ENCODE results near the gene CCDC107. TPM values are rescaled to one million over a fixed set of nuclear protein-coding genes. Genes with fewer than 3 reads are reported as not detected.

Gene CCDC107
- total and polyA plus RNA-seq, 4 donors, result 5.4 to 20.2 (median 10.4) TPM

DNA sequence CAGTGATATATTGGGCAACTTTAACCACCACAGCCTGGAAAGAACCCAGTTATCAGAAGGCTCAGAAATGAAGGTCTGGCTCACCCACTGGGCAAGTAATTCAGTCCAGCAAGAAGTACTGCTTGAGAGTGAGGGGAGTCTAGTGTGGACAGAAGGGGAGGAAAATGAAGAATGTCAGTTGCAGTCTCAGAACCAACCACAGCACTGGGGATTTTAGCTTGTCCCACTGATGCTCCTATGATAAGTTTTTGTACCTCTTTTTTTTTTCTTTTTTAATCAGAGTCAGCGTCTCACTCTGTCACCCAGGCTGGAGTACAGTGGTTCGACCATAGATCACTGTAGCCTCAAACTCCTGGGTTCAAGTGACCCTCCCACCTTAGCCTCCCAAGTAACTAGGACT is 30.5 kb upstream of the CCDC107 start:
- TF ChIP-seq RAD21 (IDR thresholded peaks at IDR 0.05), result no peak
- TF ChIP-seq FOXA2 (IDR thresholded peaks at IDR 0.05), result no peak
- no peak for TF ChIP-seq CTCF (IDR thresholded peaks at IDR 0.05; ENCODE audit: low read depth, low read length, missing input control)
- TF ChIP-seq SP1 (IDR thresholded peaks at IDR 0.05), result no peak
- no peak for TF ChIP-seq RXRA (IDR thresholded peaks at IDR 0.05)
- TF ChIP-seq, protein P1, sequence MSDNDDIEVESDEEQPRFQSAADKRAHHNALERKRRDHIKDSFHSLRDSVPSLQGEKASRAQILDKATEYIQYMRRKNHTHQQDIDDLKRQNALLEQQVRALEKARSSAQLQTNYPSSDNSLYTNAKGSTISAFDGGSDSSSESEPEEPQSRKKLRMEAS (IDR thresholded peaks at IDR 0.05), result no peak
- TF ChIP-seq ATF3 (IDR thresholded peaks at IDR 0.05), result no peak
- TF ChIP-seq HNF4G (IDR thresholded peaks at IDR 0.05), result no peak
- no peak for TF ChIP-seq NR2F2 (IDR thresholded peaks at IDR 0.05)
- TF ChIP-seq EGR1 (IDR thresholded peaks at IDR 0.05; ENCODE audit: low read depth in 2 of 2), result no peak
- TF ChIP-seq REST (IDR thresholded peaks at IDR 0.05), result no peak
- 93% methylated on average over 2 of the region's 2 CpGs for WGBS
- Histone ChIP-seq H3K9ac (ENCODE audit: low read depth in 1 of 2, low read length in 2 of 2) (no peak overlapping the region), H3K4me3 (ENCODE audit: low read depth in 1 of 3, low read length in 3 of 3) (no peak overlapping the region), H3K27ac (ENCODE audit: low read depth in 1 of 2, low read length in 2 of 2) (no peak overlapping the region), H3K9me3 (ENCODE audit: control insufficient read depth in 4 of 4, low read length in 3 of 4) (no peaks in the 10 kb centered on the region), H3K4me1 (ENCODE audit: control insufficient read depth in 4 of 4, insufficient read depth in 4 of 4, low read length in 3 of 4) (no peaks in the 10 kb centered on the region), H3K36me3 (ENCODE audit: control insufficient read depth in 4 of 4, insufficient read depth in 3 of 4, low read depth in 1 of 4, low read length in 3 of 4) (no peaks in the 10 kb centered on the region), H3K27me3 (ENCODE audit: control insufficient read depth in 4 of 4, insufficient read depth in 4 of 4, low read length in 3 of 4) (no peaks in the 10 kb centered on the region)
- DNase-seq (ENCODE audit: low spot score), result no peak

- Histone ChIP-seq H3K9me3 (ENCODE audit: control insufficient read depth in 4 of 4, low read length in 3 of 4) (no peaks in the 10 kb centered on the region), H3K36me3 (ENCODE audit: control insufficient read depth in 4 of 4, insufficient read depth in 3 of 4, low read depth in 1 of 4, low read length in 3 of 4) (no peaks in the 10 kb centered on the region), H3K4me3 (ENCODE audit: low read depth in 1 of 3, low read length in 3 of 3) (no peak overlapping the region), H3K27me3 (ENCODE audit: control insufficient read depth in 4 of 4, insufficient read depth in 4 of 4, low read length in 3 of 4) (no peaks in the 10 kb centered on the region), H3K27ac (ENCODE audit: low read depth in 1 of 2, low read length in 2 of 2) (no peak overlapping the region), H3K9ac (ENCODE audit: low read depth in 1 of 2, low read length in 2 of 2) (no peak overlapping the region), H3K4me1 (ENCODE audit: control insufficient read depth in 4 of 4, insufficient read depth in 4 of 4, low read length in 3 of 4) (no peaks in the 10 kb centered on the region)
- no peak for TF ChIP-seq ATF3 (IDR thresholded peaks at IDR 0.05)
- TF ChIP-seq FOXA1 (IDR thresholded peaks at IDR 0.05), result no peak
- no peak for TF ChIP-seq EGR1 (IDR thresholded peaks at IDR 0.05; ENCODE audit: low read depth in 2 of 2)
- TF ChIP-seq, protein P2, sequence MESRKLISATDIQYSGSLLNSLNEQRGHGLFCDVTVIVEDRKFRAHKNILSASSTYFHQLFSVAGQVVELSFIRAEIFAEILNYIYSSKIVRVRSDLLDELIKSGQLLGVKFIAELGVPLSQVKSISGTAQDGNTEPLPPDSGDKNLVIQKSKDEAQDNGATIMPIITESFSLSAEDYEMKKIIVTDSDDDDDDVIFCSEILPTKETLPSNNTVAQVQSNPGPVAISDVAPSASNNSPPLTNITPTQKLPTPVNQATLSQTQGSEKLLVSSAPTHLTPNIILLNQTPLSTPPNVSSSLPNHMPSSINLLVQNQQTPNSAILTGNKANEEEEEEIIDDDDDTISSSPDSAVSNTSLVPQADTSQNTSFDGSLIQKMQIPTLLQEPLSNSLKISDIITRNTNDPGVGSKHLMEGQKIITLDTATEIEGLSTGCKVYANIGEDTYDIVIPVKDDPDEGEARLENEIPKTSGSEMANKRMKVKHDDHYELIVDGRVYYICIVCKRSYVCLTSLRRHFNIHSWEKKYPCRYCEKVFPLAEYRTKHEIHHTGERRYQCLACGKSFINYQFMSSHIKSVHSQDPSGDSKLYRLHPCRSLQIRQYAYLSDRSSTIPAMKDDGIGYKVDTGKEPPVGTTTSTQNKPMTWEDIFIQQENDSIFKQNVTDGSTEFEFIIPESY (IDR thresholded peaks at IDR 0.05), result no peak
- 97% methylated on average over 6 of the region's 6 CpGs for WGBS
- no peak for DNase-seq (ENCODE audit: low spot score)
Measured at GRCh38 chr9:35628389-35628991, 29.6 kb upstream of the CCDC107 start.
